Upper lobe of left lung (tissue), 6 donors: ENCODE measurements around the gene VAV1. TPM values are rescaled to one million over a fixed set of nuclear protein-coding genes. Genes with fewer than 3 reads are reported as not detected.

ENCODE experiments used
- ATAC-seq, 2 donors: fragments of 200-7000 bp; cut with Tn5 transposase; one replicate each; pipeline ENCODE4 v1.9.1; 2022; ENCODE audit warnings: mild to moderate bottlenecking in 2 of 2, moderate library complexity in 2 of 2; ENCODE audit not compliant: low FRiP score in 2 of 2
- DNase-seq, 2 donors: peaks; one replicate each; pipeline ENCODE4 v3.0.0-alpha.2; 2019 to 2020
- H3K27ac ChIP-seq, 4 donors: fragments of 200-600 bp; sonication (generic); one replicate each; pipeline ENCODE4 v1.5.1; 2016 to 2019
- H3K27me3 ChIP-seq, 4 donors: fragments of 200-600 bp; sonication (generic); one replicate each; pipeline ENCODE4 v1.5.1; 2017 to 2019
- H3K36me3 ChIP-seq, 4 donors: fragments of 200-600 bp; sonication (generic); one replicate each; pipeline ENCODE4 v1.5.1; 2016 to 2019
- H3K4me1 ChIP-seq, 4 donors: fragments of 200-600 bp; sonication (generic); one replicate each; pipeline ENCODE4 v1.5.1; 2018 to 2019
- H3K4me3 ChIP-seq, 4 donors: fragments of 200-600 bp; sonication (generic); one replicate each; pipeline ENCODE4 v1.5.1; 2017 to 2019; ENCODE audit warnings: mild to moderate bottlenecking in 2 of 4, moderate library complexity in 1 of 4
- H3K9me3 ChIP-seq, 4 donors: fragments of 200-600 bp; sonication (generic); one replicate each; pipeline ENCODE4 v1.5.1; 2018 to 2019
- CTCF ChIP-seq, 6 experiments: fragments of 450-650 bp in 4 of 6; fragments of 200-600 bp in 2 of 6; sonication (generic) in 2 of 6; IDR thresholded peaks; one replicate each; pipeline ENCODE4 v1.5.1; 2016 to 2019; ENCODE audit warnings: antibody characterized with exemption in 6 of 6
- EP300 ChIP-seq, 4 donors: sonication (generic); formaldehyde crosslinking; IDR thresholded peaks; one replicate each; pipeline ENCODE4 v1.5.1; 2017; ENCODE audit warnings: antibody characterized with exemption in 4 of 4, control low read depth in 2 of 4
- POLR2A ChIP-seq, 4 donors: fragments of 450-650 bp; IDR thresholded peaks; one replicate each; pipeline ENCODE4 v1.5.1; 2016 to 2017; ENCODE audit warnings: antibody characterized with exemption in 4 of 4, mild to moderate bottlenecking in 2 of 4
- POLR2AphosphoS5 ChIP-seq, 2 donors: sonication (generic); formaldehyde crosslinking; IDR thresholded peaks; one replicate each; pipeline ENCODE4 v1.5.1; 2017; ENCODE audit warnings: antibody characterized with exemption in 2 of 2
- WGBS, 2 donors: methylation state at CpG; one replicate each; pipeline ENCODE4 v1.1.5; 2017 to 2018; 5-methylcytosine and 5-hydroxymethylcytosine counted together
- total RNA-seq, 6 donors: library from RNA; depleted of rRNA in 4 of 6; stranded (reverse); fragments of >200 nt in 4 of 6; gene quantifications; one replicate each; pipeline versions ENCODE4 v1.1.0 to v1.2.1, GENCODE V29; 2016 to 2021
- donor health status: DM: no; HTN: no; CAD: no; lungs with moderate emphysema.
- donor health status: DM: no; HTN: yes; CAD: no; lungs with severe emphysema.

The VAV1 gene
- total RNA-seq, 6 donors from 2014 or later, result 13.9 to 53.4 (median 24.1) TPM

- 43 to 53% methylated on average over 8 to 9 of the region's 9 CpGs for WGBS, 2 donors
- DNase-seq (peak in 1 of 2 donors; percentile 86), ATAC-seq (peak; percentile 82 to 85)
- Histone ChIP-seq H3K4me3 (peak overlapping the region in 2 of 4 donors; percentile 16 to 29), H3K36me3 (no peaks in the 10 kb centered on the region), H3K4me1 (peaks cover 8 to 38% (median 19%) of the 10 kb centered on the region in 4 donors), H3K27ac (peak overlapping the region; percentile 62 to 83 (median 74)), H3K27me3 (no peaks in the 10 kb centered on the region), H3K9me3 (no peaks in the 10 kb centered on the region)
- TF ChIP-seq POLR2A (IDR thresholded peaks at IDR 0.05), result peak in 1 of 4 donors; percentile 36
- TF ChIP-seq EP300 (IDR thresholded peaks at IDR 0.05), result no peak
- TF ChIP-seq CTCF (IDR thresholded peaks at IDR 0.05), result peak in 1 of 6 experiments; percentile 12
- TF ChIP-seq POLR2AphosphoS5 (IDR thresholded peaks at IDR 0.05), result peak; percentile 57 to 75
Observed at GRCh38 chr19:6802336-6803035, 30.0 kb downstream of the VAV1 start.

- peak in 1 of 2 donors; percentile 23 for DNase-seq
Observed at GRCh38 chr19:6803036-6803404, 30.5 kb downstream of the VAV1 start.

GRCh38 chr19:6806488-6806887 is 34.0 kb downstream of the VAV1 start:
- Histone ChIP-seq H3K4me1 (peaks cover 6 to 21% (median 11%) of the 10 kb centered on the region in 4 donors), H3K9me3 (peaks cover 0 to 4% (median 0%) of the 10 kb centered on the region in 4 donors), H3K27me3 (no peaks in the 10 kb centered on the region), H3K4me3 (no peak overlapping the region), H3K27ac (no peak overlapping the region), H3K36me3 (no peaks in the 10 kb centered on the region)
- no peak for ATAC-seq
- 92 to 96% methylated on average over 4 of the region's 4 CpGs for WGBS, 2 donors
- TF ChIP-seq EP300 (IDR thresholded peaks at IDR 0.05), result no peak
- no peak for TF ChIP-seq POLR2A (IDR thresholded peaks at IDR 0.05)
- TF ChIP-seq POLR2AphosphoS5 (IDR thresholded peaks at IDR 0.05), result no peak
- no peak for TF ChIP-seq CTCF (IDR thresholded peaks at IDR 0.05)
- no peak for DNase-seq

More at GRCh38 chr19:6803036-6803404, 30.5 kb downstream of the VAV1 start:
- no peak for TF ChIP-seq EP300 (IDR thresholded peaks at IDR 0.05)
- H3K27me3 ChIP-seq, result no peaks in the 10 kb centered on the region
- H3K27ac ChIP-seq, result peak overlapping the region; percentile 62 to 83 (median 74)
- H3K9me3 ChIP-seq, result no peaks in the 10 kb centered on the region
- WGBS, 2 donors, result 59 to 69% methylated on average over 8 of the region's 8 CpGs
- H3K4me1 ChIP-seq, result peaks cover 8 to 38% (median 19%) of the 10 kb centered on the region in 4 donors
- H3K36me3 ChIP-seq, result no peaks in the 10 kb centered on the region
- no peak for ATAC-seq
- peak overlapping the region in 1 of 4 donors; percentile 29 for H3K4me3 ChIP-seq

- DNase-seq, result no peak
- 94 to 95% methylated on average over 5 of the region's 5 CpGs for whole genome bisulfite sequencing, 2 donors
Observed at GRCh38 chr19:6807291-6807690, 34.8 kb downstream of the VAV1 start.

GRCh38 chr19:6808494-6808893 is 36.0 kb downstream of the VAV1 start:
- Histone ChIP-seq H3K4me1 (peaks cover 0 to 4% (median under 1%) of the 10 kb centered on the region in 4 donors), H3K27me3 (no peaks in the 10 kb centered on the region), H3K27ac (no peak overlapping the region), H3K4me3 (no peak overlapping the region), H3K9me3 (peaks cover 0 to 4% (median 0%) of the 10 kb centered on the region in 4 donors), H3K36me3 (no peaks in the 10 kb centered on the region)
- TF ChIP-seq POLR2A (IDR thresholded peaks at IDR 0.05), result no peak
- no peak for TF ChIP-seq EP300 (IDR thresholded peaks at IDR 0.05)
- TF ChIP-seq POLR2AphosphoS5 (IDR thresholded peaks at IDR 0.05), result no peak
- no peak for TF ChIP-seq CTCF (IDR thresholded peaks at IDR 0.05)
- ATAC-seq (no peak), DNase-seq (no peak)
- 100% methylated on average over 1 of the region's 1 CpG for WGBS, 2 donors

More at GRCh38 chr19:6807291-6807690, 34.8 kb downstream of the VAV1 start:
- no peak overlapping the region for H3K27ac ChIP-seq
- TF ChIP-seq POLR2A (IDR thresholded peaks at IDR 0.05), result no peak
- no peak for ATAC-seq
- no peaks in the 10 kb centered on the region for H3K27me3 ChIP-seq
- peaks cover 2 to 14% (median 7%) of the 10 kb centered on the region in 4 donors for H3K4me1 ChIP-seq
- H3K36me3 ChIP-seq, result no peaks in the 10 kb centered on the region
- H3K9me3 ChIP-seq, result peaks cover 0 to 4% (median 0%) of the 10 kb centered on the region in 4 donors
- no peak overlapping the region for H3K4me3 ChIP-seq
